HG03442 (cell line): ENCODE measurements around the gene MNS1.
A peak's percentile ranks its signal among the peaks of the same experiment; 100 is the strongest.
"Not testable (repeated sequence)": the region's sequence is repeated elsewhere in the genome, so short reads cannot be mapped to it uniquely, and the experiment has no call there.

Source experiments
- ATAC-seq: cut with Tn5 transposase; IDR thresholded peaks from one replicate; pipeline ENCODE4 v1.9.1; 2021; ENCODE audit warnings: mild to moderate bottlenecking, moderate library complexity; ENCODE audit not compliant: unreplicated experiment

MNS1 gene, protein sequence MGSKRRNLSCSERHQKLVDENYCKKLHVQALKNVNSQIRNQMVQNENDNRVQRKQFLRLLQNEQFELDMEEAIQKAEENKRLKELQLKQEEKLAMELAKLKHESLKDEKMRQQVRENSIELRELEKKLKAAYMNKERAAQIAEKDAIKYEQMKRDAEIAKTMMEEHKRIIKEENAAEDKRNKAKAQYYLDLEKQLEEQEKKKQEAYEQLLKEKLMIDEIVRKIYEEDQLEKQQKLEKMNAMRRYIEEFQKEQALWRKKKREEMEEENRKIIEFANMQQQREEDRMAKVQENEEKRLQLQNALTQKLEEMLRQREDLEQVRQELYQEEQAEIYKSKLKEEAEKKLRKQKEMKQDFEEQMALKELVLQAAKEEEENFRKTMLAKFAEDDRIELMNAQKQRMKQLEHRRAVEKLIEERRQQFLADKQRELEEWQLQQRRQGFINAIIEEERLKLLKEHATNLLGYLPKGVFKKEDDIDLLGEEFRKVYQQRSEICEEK

DNA sequence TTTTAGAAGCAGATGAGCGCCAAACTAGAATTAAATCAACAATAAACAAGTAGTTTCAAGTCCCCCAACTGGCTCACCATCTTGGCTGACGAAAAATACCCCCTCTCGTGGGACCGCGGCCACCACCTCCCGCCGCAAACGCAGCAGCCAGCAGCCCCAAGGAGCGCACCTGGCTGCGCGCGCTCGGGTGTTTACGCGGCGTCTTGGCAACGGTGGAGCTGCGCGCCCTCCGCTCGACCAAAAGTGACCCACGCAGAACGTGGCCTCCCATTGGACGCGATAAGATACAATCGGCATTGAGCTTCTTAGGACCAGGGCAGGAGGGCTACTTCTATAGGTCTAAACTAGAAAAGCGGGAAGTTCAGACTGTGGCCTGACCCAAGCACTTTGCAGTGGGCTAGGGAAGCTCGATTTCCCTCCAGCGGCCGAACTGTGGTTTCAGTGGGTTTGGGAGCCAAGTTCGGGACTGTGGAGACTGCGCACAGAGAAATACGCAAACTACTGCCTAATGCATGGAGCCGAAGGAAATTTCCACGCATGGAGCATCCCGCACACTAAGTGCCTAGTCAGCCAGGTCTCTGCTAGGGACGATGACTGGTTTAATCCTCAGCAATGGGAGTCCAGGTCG, at the start of gene MNS1:
Gene MNS1, minus strand, starts transcription at position 245 of the 628 bp plus-strand sequence. Its CDS starts 165 bp downstream, at position 80.
- ATAC-seq = peak; percentile 99

DNA sequence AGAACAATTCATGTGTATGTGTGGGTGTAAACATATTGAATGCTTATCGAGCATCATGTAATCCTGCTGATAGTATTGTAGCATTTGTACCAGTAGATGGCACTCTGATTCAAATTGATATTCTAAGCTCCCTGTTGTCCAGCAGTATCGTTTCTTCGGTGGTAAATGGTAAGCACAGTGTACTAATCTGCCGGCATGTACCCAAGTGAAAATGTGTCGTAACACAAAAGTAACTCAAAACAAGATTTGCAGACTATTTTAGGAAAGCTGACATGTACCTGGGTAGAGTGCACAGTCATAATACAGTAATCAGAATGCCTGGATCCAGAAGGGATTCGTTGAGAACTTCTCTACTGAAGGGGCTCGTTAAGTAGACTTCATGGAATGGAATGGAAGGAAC, 31.7 kb upstream of the MNS1 start:
- peak; percentile 65 for ATAC-seq

GRCh38 chr15:56495533-56495932, 30.6 kb upstream of the MNS1 start:
- no peak for ATAC-seq

DNA sequence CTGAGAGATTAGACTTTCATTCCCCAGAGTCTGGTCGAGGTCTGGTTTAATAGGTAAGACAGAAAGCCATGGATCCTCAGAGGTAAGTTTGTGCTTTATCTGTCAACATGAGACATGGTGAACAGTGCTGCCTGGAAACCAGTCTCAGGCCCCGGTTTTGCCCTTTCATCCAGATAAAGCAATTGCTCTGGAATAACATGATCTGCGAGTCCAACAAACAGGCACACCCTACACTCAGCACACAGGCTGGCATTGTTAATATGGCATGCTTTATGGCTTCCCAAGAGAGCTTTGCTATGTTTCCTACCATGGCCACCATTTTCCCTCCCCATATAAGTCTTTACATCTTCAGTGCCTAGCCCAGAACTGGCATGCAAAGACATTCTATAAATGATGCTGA, 30.1 kb upstream of the MNS1 start:
- no peak for ATAC-seq

DNA sequence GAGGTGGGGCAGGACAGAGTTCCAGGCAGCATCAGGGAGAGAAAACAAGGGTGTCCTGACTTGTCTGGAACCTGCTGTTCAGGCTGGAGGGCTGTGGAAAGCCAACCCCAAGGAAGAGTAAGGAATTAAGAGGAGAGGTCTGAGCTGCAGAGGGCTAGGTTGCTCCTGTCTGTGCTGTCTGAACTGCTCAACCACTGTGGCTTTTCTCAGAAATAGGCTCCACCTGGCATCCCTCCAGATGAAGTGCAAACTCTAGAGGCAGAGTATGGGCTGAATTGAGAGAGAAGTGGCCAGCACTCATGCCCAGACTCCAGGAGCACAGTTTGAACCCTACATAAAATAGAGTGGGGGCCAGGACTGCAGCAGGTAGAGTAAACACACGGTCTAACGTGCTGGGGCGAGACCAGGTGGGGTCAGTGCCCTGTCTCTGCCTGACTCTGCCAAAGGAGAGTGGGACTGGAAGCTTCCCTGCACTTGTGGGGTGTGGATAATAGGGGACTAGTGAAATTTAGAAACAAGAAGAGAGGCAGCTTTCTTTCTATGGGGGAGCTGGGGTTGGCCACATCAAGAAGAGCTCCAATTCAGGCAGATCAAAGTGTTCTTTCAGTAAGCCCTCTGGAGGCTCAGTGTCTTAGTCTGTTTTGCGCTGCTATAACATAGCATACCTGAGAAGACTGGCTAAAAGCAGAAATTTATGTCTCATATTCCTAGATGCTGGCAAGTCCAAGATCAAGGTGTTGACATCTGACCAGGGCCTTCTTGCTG, 28.0 kb upstream of the MNS1 start:
- no peak for ATAC-seq

- ATAC-seq = no peak
Observed at GRCh38 chr15:56492236-56492635, 27.3 kb upstream of the MNS1 start.

- ATAC-seq = no peak
Observed at GRCh38 chr15:56491110-56491722, 26.3 kb upstream of the MNS1 start.

GRCh38 chr15:56490461-56490860, 25.5 kb upstream of the MNS1 start:
- ATAC-seq = no peak

GRCh38 chr15:56486206-56486605, 21.3 kb upstream of the MNS1 start:
- not testable (repeated sequence) for ATAC-seq

DNA sequence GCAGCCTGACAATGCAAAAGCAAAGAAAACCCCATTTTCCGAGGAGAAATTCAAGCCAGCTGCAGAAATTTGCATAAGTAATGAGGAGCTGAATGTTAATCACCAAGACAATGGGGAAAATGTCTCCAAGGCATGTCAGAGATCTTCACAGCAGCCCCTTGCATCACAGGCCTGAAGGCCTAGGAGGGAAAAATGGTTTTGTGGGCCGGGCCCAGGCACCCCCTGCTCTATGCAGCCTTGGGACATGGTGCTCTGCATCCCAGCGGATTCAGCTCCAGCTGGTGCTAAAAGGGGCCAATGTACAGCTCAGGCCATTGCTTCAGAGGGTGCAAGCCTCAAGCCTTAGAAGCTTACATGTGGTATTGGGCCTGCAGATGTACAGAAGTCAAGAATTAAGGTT, 20.5 kb upstream of the MNS1 start:
- not testable (repeated sequence) for ATAC-seq

DNA sequence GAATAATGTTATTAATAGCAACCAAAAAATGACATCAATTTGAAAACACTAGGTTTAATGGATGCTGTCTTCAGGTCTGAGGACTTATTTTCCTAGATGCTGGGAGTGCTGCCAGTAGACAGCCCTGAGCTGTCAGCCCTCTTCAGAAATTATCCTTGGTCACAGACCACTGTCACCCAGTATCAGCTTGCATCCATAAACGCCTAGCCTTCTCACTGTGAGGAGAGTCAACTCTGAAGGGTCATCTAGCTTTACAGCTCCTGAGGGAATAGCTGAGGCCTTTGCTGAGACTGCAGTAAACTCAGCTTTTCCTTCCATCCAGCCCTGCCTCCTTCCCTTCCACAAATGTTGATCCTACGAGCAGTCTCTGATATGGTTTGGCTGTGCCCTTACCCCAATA, 19.4 kb upstream of the MNS1 start:
- ATAC-seq = no peak

DNA sequence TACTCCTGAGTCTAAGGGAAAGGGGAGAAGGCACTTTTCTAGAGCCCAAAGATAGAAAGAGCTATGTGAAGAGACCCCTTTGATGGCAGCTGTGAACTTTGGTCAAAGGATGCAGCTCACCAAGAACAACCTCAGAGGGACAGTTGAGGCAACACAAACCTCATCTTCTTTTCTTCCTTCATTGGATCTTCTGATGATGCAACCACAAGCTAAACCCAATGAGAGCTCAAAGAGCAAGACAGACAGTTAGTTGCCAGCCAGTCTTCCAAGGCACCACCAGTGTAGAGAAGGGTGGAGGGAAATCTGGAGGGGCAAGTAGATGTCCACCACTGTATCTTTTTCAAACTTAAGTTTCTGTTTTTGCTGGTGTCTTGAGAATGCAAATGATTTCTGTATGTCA, 10.4 kb upstream of the MNS1 start:
- no peak for ATAC-seq

DNA sequence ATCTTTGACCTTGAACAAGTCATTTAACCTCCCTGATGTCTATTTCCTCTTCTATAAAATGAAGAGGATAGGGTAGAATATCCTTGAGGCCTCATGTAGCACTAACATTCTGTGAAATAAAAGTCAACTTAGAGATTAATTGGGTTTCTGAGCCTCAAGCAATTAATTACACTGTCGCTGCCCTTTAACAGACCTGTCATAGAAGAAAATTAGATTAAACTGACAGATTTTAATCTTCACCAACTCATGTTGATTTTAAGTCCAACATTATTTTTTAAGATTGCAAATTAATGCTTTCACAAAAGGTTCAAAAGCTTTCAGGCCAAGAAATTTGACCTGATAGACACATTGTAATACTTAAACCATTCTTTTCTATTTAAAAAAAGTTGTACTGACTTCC, 8.1 kb upstream of the MNS1 start:
- no peak for ATAC-seq

- ATAC-seq = no peak
Observed at GRCh38 chr15:56472278-56472677, 7.3 kb upstream of the MNS1 start.

DNA sequence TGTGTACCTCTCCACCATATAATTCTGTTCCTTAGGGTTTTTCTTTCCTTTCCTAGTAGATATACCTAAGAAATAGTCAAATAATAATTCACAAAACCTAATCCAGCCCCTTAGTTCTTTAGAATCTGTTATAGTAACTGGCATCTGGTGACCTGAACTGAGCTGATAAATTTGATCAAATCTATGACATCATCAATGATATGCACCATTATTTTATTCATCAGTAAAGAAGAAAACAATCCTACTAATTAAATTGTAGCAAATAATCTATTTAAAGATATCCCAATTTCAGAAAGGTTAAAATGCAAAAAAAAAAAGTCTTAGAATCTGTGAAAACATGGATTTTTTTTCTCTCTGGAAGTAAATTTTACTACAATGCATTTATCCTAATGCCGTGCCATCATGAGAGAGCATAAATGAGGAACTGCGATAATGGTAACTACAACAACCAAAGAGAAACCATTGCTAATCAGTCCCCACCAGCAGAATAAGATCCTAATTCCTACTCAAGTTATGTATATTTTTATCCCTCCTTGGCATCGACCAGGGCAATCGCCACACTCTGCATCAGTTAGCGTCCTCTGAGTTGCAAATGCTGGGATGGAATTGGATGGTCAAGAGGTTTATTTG, 6.6 kb upstream of the MNS1 start:
- no peak for ATAC-seq

- no peak for ATAC-seq
Observed at GRCh38 chr15:56469483-56469882, 4.5 kb upstream of the MNS1 start.

- ATAC-seq = peak; percentile 35
Observed at GRCh38 chr15:56468401-56468800, 3.5 kb upstream of the MNS1 start.

GRCh38 chr15:56467616-56468015, 2.7 kb upstream of the MNS1 start:
- ATAC-seq = no peak

DNA sequence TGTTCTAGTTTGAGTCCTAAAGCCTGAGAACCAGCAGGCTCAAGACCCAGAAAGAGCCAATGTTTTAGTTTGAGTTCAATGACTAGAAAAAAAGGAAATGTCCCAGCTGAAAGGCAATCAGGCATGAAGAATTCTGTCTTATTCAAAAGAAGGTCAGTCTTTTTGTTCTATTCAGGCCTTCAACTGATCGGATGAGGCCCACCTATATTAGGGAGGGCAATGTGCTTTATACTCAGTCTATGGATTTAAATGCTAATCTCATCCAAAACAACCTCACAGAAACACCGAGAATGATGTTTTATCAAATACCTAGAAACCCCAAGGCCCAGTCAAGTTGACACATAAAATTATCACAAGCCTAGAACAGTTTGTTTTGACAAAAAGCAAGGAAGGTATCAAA, 4.0 kb downstream of the MNS1 start:
- ATAC-seq = no peak

- no peak for ATAC-seq
Observed at GRCh38 chr15:56460071-56460470, 4.9 kb downstream of the MNS1 start.

DNA sequence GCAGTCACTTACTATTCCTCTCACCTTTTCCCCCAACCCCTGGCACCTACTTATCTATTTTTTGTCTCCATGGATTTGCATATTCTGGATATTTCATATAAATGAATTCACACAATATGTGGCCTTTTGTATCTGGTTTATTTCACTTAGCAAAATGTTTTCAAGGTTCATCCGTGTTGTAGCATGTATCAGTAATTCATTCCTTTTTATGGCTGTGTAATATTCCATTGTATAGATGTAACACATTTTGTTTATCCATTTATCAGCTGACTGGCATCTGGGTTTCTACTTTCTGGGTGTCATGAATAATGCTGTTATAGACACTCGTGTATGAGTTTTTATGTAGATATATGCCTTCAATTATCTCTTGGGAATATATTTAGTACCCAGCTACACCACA, 5.8 kb downstream of the MNS1 start:
- ATAC-seq = no peak
